ENCODE measurements around the gene NT5C3A.
"Not testable (repeated sequence)": the region's sequence is repeated elsewhere in the genome, so short reads cannot be mapped to it uniquely, and the experiment has no call there.

Gene NT5C3A

GRCh38 chr7:32991975-32992700, 70.4 kb downstream of the NT5C3A start:
- DNase-seq, H3K27ac ChIP-seq, H3K36me3 ChIP-seq: not testable (repeated sequence)

GRCh38 chr7:32991068-32991585, 71.4 kb downstream of the NT5C3A start:
- H3K27me3 ChIP-seq; intact Hi-C loops (cut with DNase I; ENCODE audit: low total_unique reads); H3K9me3 ChIP-seq; H3K4me1 ChIP-seq; H3K4me3 ChIP-seq; DNase-seq: not testable (repeated sequence)
- H3K36me3 ChIP-seq = peaks cover under 1 to 10% (median 3%) of the 10 kb centered on the region in 3 donors
- H3K27ac ChIP-seq = peak overlapping the region in 1 of 2 donors; percentile 43

More at GRCh38 chr7:32991975-32992700, 70.4 kb downstream of the NT5C3A start:
- H3K9me3 ChIP-seq; intact Hi-C loops (cut with DNase I; ENCODE audit: low total_unique reads); H3K27me3 ChIP-seq; H3K4me3 ChIP-seq; H3K4me1 ChIP-seq: not testable (repeated sequence)

GRCh38 chr7:32988148-32988547, 74.4 kb downstream of the NT5C3A start:
- H3K9me3 ChIP-seq; intact Hi-C loops (cut with DNase I; ENCODE audit: low total_unique reads); H3K4me3 ChIP-seq; H3K27me3 ChIP-seq; H3K4me1 ChIP-seq; DNase-seq; H3K27ac ChIP-seq: not testable (repeated sequence)
- peaks cover 3 to 20% (median 15%) of the 10 kb centered on the region in 3 donors for H3K36me3 ChIP-seq

GRCh38 chr7:32979902-32980301, 82.7 kb downstream of the NT5C3A start:
- H3K27ac ChIP-seq; H3K4me1 ChIP-seq; H3K9me3 ChIP-seq; H3K4me3 ChIP-seq; intact Hi-C loops (cut with DNase I; ENCODE audit: low total_unique reads); H3K27me3 ChIP-seq; DNase-seq: not testable (repeated sequence)
- H3K36me3 ChIP-seq = peaks cover 11 to 15% (median 14%) of the 10 kb centered on the region in 3 donors

- H3K27ac ChIP-seq; intact Hi-C loops (cut with DNase I; ENCODE audit: low total_unique reads); H3K4me3 ChIP-seq; H3K27me3 ChIP-seq; DNase-seq; H3K4me1 ChIP-seq; H3K9me3 ChIP-seq: not testable (repeated sequence)
- H3K36me3 ChIP-seq = peaks cover 11 to 14% (median 11%) of the 10 kb centered on the region in 3 donors
These were observed 83.3 kb downstream of the NT5C3A start for GRCh38 chr7:32979246-32979645.

GRCh38 chr7:32977159-32977558, 85.4 kb downstream of the NT5C3A start:
- H3K9me3 ChIP-seq; H3K4me1 ChIP-seq; H3K27ac ChIP-seq; DNase-seq; H3K4me3 ChIP-seq; intact Hi-C loops (cut with DNase I; ENCODE audit: low total_unique reads); H3K27me3 ChIP-seq: not testable (repeated sequence)
- H3K36me3 ChIP-seq = peaks cover 9 to 13% (median 11%) of the 10 kb centered on the region in 3 donors

GRCh38 chr7:32971967-32972366, 90.6 kb downstream of the NT5C3A start:
- H3K9me3 ChIP-seq; H3K36me3 ChIP-seq; DNase-seq; H3K4me1 ChIP-seq; H3K4me3 ChIP-seq; H3K27ac ChIP-seq; H3K27me3 ChIP-seq; intact Hi-C loops (cut with DNase I; ENCODE audit: low total_unique reads): not testable (repeated sequence)

- H3K36me3 ChIP-seq; H3K27me3 ChIP-seq; H3K4me3 ChIP-seq; H3K27ac ChIP-seq; DNase-seq; intact Hi-C loops (cut with DNase I; ENCODE audit: low total_unique reads); H3K4me1 ChIP-seq; H3K9me3 ChIP-seq: not testable (repeated sequence)
These were observed 95.4 kb downstream of the NT5C3A start for GRCh38 chr7:32967268-32967582.

- H3K27me3 ChIP-seq; intact Hi-C loops (cut with DNase I; ENCODE audit: low total_unique reads); H3K36me3 ChIP-seq; H3K27ac ChIP-seq; H3K9me3 ChIP-seq; H3K4me3 ChIP-seq; H3K4me1 ChIP-seq; DNase-seq: not testable (repeated sequence)
These were observed 95.9 kb downstream of the NT5C3A start for GRCh38 chr7:32966489-32967267.

GRCh38 chr7:32964461-32965159, 98.0 kb downstream of the NT5C3A start:
- intact Hi-C loops (cut with DNase I; ENCODE audit: low total_unique reads); H3K36me3 ChIP-seq; H3K4me3 ChIP-seq; H3K27me3 ChIP-seq; DNase-seq; H3K9me3 ChIP-seq; H3K4me1 ChIP-seq; H3K27ac ChIP-seq: not testable (repeated sequence)
